AG10803 (cell line): ENCODE measurements around the gene ZBTB42.

ENCODE experiments used
- DNase-seq: peaks from one replicate; pipeline ENCODE4 v3.0.0; 2010; ENCODE audit warnings: low read depth
- H3K4me3 ChIP-seq: 2 replicates; pipeline ENCODE4 v1.5.1; 2011; ENCODE audit warnings: mild to moderate bottlenecking, low read length, control low read depth
- TF ChIP-seq, protein P1 (sequence below): conservative IDR thresholded peaks from 2 replicates; pipeline ENCODE4 v1.5.1; 2011; ENCODE audit warnings: mild to moderate bottlenecking, low read length, control low read depth, inconsistent platforms

The ZBTB42 gene

DNA sequence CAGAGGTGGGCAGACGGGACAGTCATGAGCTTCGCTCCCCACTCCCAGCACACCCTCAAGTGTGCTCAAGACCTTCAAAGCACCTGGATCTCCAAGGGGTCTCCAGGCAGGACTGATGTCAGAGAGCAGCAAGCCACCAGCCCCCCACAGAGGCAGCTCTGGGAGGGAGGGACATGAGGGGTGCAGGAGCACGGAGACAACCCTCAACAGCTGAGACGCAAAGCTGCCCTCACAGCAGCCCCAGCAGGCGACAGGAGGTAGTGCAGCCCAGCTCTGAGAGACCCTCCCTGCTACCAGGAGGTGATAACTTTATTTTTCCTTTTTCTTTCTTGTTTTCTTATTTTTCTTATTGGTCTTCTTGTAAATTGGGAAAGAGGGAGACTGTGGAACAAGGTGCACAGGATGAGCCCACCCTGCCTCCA is 30.0 kb upstream of the ZBTB42 start:
- TF ChIP-seq, protein P1, sequence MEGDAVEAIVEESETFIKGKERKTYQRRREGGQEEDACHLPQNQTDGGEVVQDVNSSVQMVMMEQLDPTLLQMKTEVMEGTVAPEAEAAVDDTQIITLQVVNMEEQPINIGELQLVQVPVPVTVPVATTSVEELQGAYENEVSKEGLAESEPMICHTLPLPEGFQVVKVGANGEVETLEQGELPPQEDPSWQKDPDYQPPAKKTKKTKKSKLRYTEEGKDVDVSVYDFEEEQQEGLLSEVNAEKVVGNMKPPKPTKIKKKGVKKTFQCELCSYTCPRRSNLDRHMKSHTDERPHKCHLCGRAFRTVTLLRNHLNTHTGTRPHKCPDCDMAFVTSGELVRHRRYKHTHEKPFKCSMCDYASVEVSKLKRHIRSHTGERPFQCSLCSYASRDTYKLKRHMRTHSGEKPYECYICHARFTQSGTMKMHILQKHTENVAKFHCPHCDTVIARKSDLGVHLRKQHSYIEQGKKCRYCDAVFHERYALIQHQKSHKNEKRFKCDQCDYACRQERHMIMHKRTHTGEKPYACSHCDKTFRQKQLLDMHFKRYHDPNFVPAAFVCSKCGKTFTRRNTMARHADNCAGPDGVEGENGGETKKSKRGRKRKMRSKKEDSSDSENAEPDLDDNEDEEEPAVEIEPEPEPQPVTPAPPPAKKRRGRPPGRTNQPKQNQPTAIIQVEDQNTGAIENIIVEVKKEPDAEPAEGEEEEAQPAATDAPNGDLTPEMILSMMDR, result peak; percentile 59

DNA sequence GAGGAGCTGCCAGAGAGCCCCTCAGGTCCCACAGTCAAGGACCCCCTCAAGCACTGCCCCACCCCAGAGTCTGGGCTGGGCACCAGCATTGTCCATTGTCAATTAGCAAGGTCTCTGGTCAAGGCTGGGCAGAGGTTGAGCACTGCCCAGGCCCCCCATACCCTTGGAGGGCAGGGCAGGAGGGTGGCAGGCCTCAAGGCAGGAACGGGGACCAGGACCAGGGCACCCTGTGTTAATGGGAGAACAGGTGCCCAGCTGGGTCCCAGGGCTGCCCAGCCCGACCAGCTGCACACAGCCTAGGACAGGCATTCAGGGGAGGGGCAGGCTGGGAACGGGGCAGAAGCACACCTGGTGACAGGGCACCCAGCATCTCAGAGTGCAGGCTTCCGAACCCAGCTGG is 29.5 kb upstream of the ZBTB42 start:
- no peak overlapping the region for H3K4me3 ChIP-seq
- DNase-seq, result no peak
- TF ChIP-seq, protein P1, result no peak

More for the DNA sequence above, 30.0 kb upstream of the ZBTB42 start:
- H3K4me3 ChIP-seq, result no peak overlapping the region
- DNase-seq, result no peak

DNA sequence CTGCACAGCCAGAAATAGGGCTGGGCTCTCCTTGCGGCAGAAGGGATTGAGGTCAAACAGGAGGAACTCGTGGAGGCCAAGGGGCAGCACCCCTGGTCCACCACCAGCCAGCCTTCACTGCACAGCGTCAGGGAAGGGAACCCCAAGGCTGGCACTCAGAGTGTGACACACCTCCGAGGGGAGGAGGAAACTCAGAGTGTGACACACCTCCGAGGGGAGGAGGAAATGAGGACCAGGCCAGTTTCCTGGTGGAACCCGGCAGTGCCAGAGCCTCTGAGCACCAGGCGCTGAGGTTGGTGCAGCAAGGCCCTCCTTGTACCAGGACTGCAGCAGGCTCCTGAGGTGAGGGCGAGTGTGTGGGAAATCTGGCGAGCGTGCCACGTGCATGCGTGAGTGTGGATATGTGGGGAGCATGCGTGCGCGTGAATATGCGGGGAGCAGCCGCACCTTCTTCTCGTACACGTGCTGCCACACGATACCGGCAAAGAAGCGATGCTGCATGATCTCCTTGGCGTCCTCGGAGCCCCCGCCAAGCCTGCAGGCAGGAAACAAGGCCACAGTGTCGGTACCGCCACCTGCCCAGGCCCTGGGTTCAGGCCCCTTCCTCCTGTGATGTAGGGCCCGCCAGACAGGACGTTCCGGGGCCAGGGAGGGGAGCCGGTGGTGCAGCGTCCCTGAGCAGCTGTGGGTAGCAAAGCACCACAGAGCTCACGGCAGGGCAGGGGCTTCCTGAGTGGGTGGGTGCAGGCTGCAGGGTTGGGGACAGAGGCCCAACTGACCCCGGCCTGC is 28.8 kb upstream of the ZBTB42 start:
- TF ChIP-seq, protein P1, result no peak
- H3K4me3 ChIP-seq, result no peak overlapping the region

DNA sequence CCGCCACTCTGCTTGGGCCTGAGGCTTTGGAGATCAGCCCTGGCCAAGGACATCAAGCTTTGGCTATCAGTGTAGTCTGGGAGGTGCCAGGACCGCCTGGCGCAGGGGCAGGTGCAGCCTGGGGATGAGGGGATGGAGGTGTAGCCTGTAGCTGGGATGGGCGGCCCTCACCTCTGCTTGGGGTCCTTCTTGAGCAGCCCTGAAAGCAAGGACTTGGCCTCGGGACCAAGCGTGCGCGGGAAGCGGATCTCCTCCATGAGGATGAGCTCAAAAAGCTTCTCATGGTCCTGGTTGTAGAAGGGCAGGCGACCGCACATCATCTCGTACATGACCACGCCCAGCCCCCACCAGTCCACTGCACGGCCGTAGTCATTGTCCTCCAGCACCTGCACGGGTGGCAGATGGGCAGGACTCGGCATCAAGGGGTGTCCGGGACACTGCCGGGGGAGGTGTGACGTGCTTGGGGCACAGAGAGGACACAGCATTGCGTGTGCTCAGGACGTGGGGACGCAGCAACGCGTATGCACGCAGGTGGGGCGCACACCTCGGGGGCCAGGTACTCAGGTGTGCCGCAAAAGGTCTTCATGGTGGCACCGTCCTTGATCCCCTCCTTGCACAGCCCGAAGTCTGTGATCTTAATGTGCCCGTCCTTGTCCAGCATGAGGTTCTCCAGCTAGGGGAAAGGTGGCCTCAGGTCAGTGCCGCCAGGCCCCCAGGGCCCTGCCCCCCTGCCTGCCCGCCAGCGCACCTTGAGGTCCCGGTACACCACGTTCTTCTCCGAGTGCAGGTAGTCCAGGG is 28.0 kb upstream of the ZBTB42 start:
- DNase-seq, result no peak
- TF ChIP-seq, protein P1, result no peak

More for the DNA sequence above, 28.8 kb upstream of the ZBTB42 start:
- no peak for DNase-seq

DNA sequence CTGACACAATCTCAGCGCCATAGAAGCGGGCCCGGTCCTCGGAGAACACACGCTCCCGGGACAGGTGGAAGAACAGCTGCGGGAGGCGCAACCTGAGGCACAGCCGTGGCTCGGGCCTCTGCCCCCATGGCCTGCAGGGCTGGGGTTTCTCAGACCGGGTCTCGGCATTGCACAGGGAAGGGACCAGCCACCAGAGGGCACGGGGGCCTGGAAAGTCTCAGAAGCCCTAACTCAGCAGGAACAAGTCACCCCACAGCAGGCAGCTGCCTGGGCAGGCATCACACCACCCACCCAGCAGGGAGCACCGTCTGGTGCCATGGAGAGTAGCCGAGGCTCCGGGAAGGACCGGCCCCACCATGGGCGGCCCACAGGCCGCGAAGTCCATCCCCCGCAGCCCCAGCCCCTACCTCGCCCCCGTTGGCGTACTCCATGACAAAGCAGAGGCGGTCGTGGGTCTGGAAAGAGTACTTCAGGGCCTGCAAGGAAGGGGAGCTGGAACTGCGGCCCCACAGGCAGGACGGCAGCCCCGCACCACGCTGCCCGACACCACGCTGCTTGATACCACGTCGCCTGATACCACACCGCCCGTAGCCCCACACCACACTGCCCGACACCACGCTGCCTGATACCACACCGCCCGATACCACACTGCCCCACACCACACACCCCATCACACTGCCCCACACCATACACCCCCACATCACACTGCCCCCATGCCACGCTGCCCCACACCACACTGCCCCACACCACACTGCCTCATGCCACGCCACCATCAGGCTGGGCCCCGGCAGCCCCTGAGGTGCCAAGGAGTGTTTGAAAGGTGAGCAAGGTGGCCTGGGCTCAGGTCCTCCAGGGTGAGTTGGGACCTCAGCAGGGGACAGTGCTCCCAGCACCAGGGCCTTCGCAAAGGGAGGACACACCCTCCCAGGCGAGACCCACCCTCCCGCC is 27.1 kb upstream of the ZBTB42 start:
- no peak overlapping the region for H3K4me3 ChIP-seq
- TF ChIP-seq, protein P1, result no peak
- no peak for DNase-seq

More for the DNA sequence above, 28.0 kb upstream of the ZBTB42 start:
- H3K4me3 ChIP-seq, result no peak overlapping the region

DNA sequence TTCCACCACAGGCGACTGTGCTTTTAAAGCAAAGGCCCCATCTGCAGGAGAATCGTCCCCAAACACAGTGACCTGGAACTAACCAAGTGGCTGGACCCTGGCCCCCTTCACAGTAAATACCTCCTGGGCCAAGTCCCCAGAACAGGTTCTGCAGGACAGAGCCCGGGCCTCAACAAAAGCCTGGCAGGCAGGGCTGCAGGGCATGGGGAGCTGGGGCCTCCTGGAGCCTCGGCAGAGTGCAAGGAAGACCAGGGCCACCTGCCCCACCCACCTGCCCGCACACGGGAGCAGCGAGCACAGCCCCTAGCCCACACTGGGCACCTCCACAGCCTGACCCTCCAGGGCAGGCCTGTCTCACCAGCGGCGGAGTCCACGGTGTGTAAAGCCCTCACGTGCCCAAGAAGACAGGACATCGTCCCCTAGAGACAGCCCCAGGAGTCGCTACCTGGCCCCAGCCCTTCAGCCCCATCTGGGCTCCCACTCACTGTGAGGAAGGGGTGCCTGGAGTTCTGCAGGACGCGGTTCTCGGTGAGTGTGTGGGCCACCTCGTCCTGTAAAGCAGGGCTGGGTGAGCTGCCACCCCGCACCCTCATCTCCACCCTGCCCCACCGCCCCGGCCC is 26.3 kb upstream of the ZBTB42 start:
- no peak overlapping the region for H3K4me3 ChIP-seq
- TF ChIP-seq, protein P1, result no peak
- DNase-seq, result no peak
